GM15510 (cell line): ENCODE data around the gene MYH11.

Experiments
- POLR2A ChIP-seq: IDR thresholded peaks from 3 replicates; pipeline ENCODE4 v1.6.1; 2011; ENCODE audit warnings: borderline replicate concordance; ENCODE audit not compliant: insufficient read length; ENCODE audit errors: extremely low read depth

The MYH11 gene

DNA sequence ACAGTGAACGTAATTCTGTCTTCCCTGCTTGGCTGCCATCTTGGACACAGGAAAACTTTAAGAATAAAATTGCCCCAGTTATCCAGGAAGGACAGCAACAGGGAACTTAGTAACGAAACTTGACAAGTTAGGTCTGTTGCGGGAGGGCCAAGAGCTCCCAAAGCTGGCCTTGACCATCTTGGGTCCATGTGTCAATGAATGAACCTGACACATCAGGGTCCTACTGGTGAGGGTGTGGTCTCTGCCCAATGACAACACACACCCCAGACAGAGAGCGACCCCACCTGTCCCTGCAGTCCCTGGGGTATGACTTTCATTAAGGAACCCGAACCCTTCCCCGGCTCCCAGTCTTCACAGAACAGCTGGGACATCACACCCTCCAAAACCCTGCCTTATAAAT is 110.5 kb downstream of the MYH11 start:
- no peak for TF ChIP-seq POLR2A

DNA sequence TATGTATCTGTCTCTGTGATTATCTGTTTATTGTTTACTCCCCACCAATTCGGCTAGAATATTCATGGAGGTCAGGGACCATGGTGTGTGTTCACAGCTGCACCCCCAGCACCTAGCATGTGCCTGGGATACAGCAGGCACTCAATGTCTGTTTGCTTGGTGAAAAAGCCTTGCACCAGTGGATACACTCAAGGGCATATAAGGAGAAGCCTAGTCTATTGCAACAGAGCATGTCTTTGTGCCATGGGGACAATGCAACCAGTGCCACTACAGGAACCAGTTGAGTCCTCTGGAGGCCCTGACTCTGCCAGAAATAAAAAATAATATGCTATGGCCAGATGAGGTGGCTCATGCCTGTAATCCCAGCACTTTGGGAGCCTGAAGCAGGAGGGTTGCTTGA is 113.2 kb downstream of the MYH11 start:
- no peak for TF ChIP-seq POLR2A

DNA sequence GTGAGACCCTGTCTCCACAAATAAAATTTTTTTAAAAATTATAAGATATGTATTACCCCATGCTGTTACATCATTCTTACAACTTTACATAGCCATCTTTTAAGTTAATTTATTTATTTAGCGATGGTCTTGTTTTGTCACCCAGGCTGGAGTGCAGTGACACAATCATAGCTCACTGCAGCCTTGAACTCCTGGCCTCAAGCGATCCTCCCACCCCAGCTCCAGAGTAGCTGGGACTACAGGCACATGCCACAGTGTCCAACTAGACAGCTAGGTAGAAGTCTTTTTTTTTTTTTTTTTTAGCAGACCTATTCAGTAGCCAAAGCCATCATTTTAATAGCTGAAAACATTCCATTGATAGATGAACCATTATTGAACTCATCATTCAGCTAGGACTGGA is 114.1 kb downstream of the MYH11 start:
- no peak for TF ChIP-seq POLR2A

DNA sequence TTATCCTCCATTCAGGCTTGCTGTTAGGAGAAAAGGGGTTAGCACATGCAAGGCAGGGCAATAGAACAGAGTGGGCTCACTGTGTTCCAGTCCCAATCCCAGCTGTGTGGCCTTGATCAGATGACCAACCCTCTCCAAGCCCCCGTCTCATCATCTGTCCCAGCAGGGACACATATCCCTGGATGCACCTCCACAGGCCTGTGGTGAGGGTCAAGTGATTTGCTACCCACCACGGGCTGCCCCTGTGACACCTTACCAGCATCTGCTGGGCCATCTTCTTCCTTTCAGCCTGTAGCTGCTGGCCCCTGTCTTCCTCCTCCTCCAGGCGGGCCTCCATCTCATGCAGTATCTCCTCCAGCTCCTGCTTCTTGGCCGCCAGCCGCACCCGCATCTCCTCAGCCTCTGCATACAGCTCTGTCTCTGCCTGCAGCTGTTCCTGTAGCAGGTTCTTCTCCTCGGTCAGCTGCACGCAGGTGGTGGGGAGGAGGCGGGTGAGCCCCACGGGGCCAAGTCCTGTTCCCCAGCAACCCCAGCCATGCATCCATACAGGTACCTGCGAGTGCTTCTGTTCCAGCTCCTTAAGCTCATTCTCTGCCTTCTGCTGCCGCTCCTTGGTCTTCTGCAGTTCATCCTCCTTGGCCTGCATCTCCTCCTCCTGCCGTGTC is 115.5 kb downstream of the MYH11 start:
- TF ChIP-seq POLR2A, result no peak

DNA sequence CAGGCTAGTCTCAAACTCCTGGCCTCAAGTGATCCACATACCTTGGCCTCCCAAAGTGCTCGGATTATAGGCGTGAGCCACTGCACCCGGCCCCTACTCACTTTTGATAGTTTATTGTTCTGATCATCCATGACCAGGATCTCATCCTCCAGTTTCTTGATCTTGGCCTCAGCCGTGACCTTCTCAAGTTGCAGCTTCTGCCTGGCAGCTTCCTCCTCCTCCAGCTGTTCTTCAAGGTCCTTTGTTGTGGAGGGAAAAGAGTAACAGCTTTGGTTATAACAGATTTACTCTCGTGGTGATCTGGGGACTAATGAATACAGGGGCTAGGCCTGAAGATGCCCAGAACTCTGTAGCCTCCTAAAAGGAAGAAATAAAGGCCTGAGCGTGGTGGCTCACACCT is 116.9 kb downstream of the MYH11 start:
- TF ChIP-seq POLR2A, result no peak

DNA sequence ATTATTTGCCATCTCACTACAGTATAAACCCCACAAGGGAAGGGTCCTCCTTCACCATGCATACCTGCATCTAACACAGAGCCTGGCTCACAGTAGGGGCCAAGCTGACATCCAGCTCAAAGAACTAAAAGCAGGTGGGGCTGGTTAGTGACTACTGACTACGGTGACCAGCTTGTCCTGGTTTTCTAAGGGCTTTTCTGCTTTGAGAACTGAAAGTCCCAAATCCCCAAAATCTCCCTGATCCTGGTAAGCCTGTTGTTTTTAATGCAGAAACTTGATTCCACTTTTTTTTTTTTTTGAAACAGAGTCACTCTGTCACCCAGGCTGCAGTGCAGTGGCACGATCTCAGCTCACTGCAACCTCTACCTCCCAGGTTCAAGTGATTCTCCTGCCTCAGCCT is 117.4 kb downstream of the MYH11 start:
- TF ChIP-seq POLR2A, result no peak

DNA sequence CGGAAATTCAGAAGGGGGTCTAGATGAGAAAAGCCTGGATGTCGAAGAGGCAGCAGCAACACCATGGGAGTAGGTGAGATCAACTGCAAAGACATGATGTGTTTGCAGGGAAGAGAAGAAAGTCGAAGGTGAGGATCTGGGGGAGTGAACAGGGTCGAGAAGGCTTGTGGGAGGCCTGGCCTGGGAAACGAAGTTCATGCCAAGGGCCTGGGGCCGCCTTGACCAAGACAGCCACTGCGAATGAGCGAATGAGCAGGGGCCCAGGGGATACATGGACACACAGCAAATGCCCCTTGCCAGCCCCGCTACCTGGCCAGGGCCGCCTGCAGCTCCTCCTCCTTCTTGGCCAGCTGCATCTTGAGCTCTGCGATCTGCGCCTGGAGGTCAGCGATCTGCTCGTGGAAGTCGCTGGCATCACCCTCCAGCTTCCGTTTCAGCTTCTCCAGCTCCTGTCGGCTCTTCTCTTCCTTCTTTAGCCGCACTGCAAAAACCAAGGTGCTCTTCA is 119.6 kb downstream of the MYH11 start:
- TF ChIP-seq POLR2A, result no peak

DNA sequence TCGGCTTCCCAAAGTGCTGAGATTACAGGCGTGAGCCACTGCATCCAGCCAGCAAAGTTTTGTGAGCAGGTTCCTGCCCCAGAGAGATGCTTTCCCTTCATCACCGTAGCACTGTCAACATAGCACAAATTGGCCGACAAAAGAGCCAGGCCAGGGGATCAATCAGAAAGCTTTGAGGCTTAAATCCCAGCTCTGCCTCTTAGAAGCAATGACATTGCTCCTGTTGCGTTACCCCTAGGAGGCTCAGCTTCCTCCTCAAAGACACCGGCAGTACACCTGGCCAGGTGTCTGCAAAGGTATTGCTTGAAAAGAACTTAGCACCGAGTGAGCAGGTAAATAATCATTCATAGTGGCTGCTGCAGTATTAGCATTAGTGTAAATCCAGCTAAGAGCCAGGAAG is 120.3 kb downstream of the MYH11 start:
- no peak for TF ChIP-seq POLR2A

DNA sequence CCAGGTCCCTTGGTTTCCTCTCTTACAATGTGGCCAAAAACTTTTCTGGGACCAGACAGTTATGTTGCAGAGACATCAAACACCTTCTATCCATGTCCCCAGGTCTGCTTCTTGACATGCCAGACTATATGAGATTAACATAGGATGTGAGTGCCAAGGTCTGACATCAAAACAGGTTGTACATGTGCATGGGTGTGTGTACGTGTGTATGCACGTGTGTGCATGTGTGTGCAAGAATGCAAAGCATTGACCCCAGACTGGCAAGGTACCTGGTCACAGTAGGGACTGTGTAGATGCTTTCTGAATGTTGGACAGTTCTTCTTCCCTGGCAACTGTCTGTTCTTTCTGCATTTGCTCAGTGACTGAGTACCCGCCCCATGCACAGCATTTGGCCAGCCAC is 121.2 kb downstream of the MYH11 start:
- TF ChIP-seq POLR2A, result no peak

DNA sequence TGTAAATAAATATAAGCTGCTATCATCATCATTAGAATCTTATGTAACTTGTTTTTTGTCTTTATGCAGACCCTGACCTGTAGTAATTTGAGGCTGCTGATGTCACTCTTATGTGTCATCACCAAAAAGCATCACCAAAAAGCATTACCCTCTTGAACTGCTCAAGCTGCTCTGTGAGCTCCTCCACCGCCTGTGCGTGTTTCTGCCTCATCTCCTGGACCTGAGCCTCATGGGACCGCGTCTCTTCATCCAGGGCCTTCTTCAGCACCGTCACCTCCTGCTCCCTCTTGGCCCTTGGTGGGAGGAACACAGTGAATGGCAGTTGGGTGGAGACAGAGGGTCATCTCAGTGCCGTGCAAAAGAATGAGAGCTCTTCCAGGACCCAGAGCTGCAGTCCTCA is 124.4 kb downstream of the MYH11 start:
- TF ChIP-seq POLR2A, result no peak

DNA sequence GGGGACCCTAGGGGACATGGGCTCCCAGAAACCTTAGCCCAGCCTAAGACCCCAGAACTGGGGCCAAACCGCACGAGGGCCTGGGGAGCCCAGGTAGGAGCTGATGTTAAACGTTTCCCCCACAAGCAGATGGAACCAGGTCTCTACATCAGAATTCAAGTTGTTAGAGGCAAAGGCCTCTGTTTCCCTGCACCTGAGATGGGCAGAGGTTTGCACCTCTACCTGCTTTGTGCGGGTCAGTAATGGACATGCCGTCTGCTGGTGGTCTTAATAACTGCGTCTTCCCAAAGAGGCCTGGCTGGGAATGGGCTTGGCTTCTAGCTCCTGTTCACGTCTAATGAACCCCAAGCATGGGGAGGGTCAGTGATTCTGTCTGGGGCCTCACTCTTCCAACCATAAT is 127.7 kb downstream of the MYH11 start:
- no peak for TF ChIP-seq POLR2A

DNA sequence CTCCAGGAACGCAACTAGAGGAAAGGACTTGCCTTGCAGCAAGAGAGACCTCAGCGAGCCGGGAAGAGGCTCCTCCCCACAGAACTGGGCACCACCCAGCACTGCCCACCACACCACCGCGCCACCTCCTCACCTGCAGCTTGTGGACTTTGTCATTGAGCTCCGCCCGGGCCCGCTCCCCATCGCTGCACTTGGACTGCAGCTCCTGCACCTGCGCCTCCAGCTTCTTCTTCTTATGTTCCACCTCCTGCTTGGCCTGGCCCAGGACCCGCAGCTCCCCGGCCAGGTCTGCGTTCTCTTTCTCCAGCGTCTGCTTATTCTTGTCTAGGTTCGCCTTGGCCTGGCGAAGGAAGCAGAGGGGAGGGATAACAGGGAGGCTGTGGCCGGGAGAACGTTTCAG is 130.1 kb downstream of the MYH11 start:
- TF ChIP-seq POLR2A, result no peak

DNA sequence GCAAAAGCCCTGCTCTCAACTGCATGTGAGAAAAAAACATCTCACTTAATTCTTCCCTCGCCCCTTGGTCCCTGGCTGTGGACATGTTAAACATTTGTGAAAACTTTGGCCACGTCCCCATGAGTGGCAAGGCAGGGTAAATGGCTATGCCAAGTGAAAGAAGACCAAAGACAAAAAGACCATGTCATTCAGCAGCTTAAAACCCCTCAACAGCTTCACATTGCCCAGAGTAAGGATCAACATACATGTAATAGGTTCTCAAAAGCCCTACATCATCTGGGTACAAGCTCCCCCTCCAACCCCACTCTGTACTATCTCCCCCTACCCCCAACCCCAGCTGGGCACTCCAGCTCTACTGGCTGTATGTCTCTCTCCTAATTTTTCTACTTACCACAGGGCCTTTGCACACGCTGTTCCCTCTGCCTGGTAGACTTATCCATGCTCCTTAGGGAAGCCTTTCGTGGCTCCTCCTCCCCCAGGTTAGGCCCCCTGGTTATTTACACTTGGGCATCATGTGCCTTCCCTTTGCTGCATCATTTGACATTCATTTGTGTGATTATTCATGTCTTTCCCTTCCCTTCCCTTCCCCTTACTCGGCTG is 131.1 kb downstream of the MYH11 start:
- no peak for TF ChIP-seq POLR2A

DNA sequence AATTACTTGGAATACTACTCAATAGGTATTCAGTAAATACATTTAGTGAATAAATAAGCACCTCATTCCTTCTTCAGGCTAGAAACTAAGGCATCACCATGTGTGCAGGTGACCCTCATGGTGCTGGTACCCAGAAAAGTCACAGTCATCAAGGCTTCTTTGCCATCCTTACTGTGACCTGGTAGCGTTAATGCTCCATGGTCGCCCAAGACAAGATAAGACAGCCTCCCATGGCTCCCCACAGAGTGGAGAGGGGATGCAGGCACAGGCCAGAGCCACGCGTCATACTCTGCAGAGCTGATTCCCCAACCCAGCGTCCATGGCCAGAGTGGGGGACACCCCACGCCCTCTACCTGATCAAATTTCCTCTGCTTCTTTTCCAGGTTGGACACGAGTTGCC is 133.0 kb downstream of the MYH11 start:
- no peak for TF ChIP-seq POLR2A

DNA sequence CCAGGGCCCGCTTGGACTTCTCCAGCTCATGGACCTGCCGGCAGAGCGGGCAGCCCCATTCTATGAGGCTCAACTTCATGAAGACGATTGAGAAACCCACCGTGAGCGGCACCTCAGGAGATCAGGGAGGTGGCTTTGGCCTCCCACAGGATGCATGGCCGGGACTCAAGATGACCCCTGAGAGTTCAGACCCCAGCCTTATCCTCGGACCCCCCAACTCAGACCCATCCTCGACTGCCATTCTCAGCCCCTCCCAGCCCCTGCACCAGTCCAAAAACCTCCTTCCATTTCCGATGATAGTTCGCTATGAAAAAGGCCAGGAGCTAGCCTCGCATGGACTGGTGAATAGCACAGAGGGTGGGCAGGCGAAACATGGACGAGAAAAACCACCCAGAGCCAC is 135.8 kb downstream of the MYH11 start:
- TF ChIP-seq POLR2A, result no peak

DNA sequence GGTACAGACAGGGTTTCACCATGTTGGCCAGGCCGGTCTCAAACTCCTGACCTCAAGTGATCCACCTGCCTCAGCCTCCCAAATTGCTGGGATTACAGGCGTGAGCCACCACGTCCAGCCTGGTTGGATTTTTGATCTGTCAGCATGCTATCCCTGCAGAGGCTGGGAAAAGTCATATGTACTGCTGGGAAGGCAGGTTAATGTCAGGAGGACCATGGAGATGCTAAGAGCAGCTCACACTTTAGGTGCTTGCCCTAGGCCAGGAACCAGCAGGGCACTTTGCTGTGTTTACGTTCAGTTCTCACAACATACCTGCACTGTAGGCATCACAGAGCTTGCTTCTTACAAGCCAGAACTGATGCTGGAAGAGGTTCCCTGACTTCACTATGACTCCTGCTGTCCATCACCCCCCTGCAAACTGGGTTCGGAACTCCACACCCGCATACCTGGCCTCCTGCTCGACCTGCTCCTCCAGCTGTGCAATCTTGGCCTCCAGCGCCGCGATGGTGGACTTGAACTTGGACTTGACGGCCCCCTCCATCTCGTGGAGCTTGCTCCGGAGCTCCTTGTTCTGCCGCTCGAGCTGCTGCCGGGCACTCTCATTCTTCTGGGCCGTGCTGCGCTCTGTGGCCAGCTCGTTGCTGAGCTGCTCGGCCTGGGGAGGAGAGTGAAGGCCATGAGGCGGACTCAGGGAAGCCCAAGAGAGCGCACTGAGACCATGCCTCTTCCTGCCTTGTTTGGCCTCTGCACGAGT is 140.0 kb downstream of the MYH11 start:
- TF ChIP-seq POLR2A, result no peak
